GM12891 (cell line): ENCODE measurements around the gene ASB6.

Source experiments
- POLR2A ChIP-seq: IDR thresholded peaks from 2 replicates; pipeline ENCODE4 v1.6.1; 2011; ENCODE audit warnings: low read depth, low read length, control low read depth
- POLR2AphosphoS5 ChIP-seq: IDR thresholded peaks from 2 replicates; pipeline ENCODE4 v1.6.1; 2011; ENCODE audit warnings: low read depth, low read length, control low read depth
- POU2F2 ChIP-seq: IDR thresholded peaks from 2 replicates; pipeline ENCODE4 v1.6.1; 2011; ENCODE audit warnings: low read depth, mild to moderate bottlenecking, control low read depth, low read length, moderate library complexity
- TAF1 ChIP-seq: IDR thresholded peaks from 2 replicates; pipeline ENCODE4 v1.6.1; 2011; ENCODE audit warnings: low read depth, low read length, control low read depth

GRCh38 chr9:129673602-129674001, 31.7 kb upstream of the ASB6 start:
- TF ChIP-seq POLR2A, result no peak
- no peak for TF ChIP-seq TAF1
- no peak for TF ChIP-seq POU2F2
- no peak for TF ChIP-seq POLR2AphosphoS5
